ENCODE measurements around the gene USP33.

- TF ChIP-seq EZH2 (IDR thresholded peaks at IDR 0.05; ENCODE audit: borderline replicate concordance, low read depth, low read length, severe bottlenecking) (no peak), CTCF (IDR thresholded peaks at IDR 0.05; ENCODE audit: borderline replicate concordance, extremely low read depth, low read length, poor library complexity, severe bottlenecking) (no peak)
Measured at GRCh38 chr1:77668924-77669449, 90.7 kb downstream of the USP33 start.
